Thyroid gland (tissue), 4 donors: ENCODE data around the gene PRPF6. TPM values are rescaled to one million over a fixed set of nuclear protein-coding genes. Genes with fewer than 3 reads are reported as not detected.
A peak's percentile ranks its signal among the peaks of the same experiment; 100 is the strongest.

Experiments
- DNase-seq, 2 donors: peaks; one replicate each; pipeline ENCODE4 v3.0.0-alpha.2; 2019
- H3K27ac ChIP-seq, 3 donors: fragments of 200-600 bp; sonication (generic); 1 replicate in 2 of 3; 2 replicates in 1 of 3; pipeline ENCODE4 v1.5.1; 2016 to 2019; ENCODE audit warnings: mild to moderate bottlenecking in 1 of 3, moderate library complexity in 1 of 3
- H3K27me3 ChIP-seq: fragments of 200-600 bp; sonication (generic); one replicate; pipeline ENCODE4 v1.5.1; 2019
- H3K36me3 ChIP-seq, 2 donors: fragments of 200-600 bp; sonication (generic); one replicate each; pipeline ENCODE4 v1.5.1; 2016 to 2019
- H3K4me1 ChIP-seq, 2 donors: fragments of 200-600 bp; sonication (generic); one replicate each; pipeline ENCODE4 v1.5.1; 2017 to 2019
- H3K4me3 ChIP-seq, 3 donors: fragments of 200-600 bp; sonication (generic); replicated peaks in 1 of 3; 1 replicate in 2 of 3; 2 replicates in 1 of 3; pipeline ENCODE4 v1.5.1; 2016; ENCODE audit warnings: mild to moderate bottlenecking in 1 of 3
- H3K9me3 ChIP-seq: fragments of 200-600 bp; sonication (generic); one replicate; pipeline ENCODE4 v1.5.1; 2017
- CTCF ChIP-seq, 6 experiments: fragments of 200-600 bp in 3 of 6; fragments of 450-650 bp in 3 of 6; sonication (generic) in 3 of 6; IDR thresholded peaks; one replicate each; pipeline ENCODE4 v1.5.1; 2016 to 2019; ENCODE audit warnings: antibody characterized with exemption in 6 of 6, mild to moderate bottlenecking in 2 of 6, inconsistent platforms in 1 of 6, moderate library complexity in 1 of 6
- POLR2A ChIP-seq, 2 donors: fragments of 450-650 bp; IDR thresholded peaks; one replicate each; pipeline ENCODE4 v1.6.1; 2017; ENCODE audit warnings: antibody characterized with exemption in 2 of 2, mild to moderate bottlenecking in 2 of 2, moderate library complexity in 1 of 2
- WGBS, 2 donors: methylation state at CpG; one replicate each; pipeline ENCODE4 v1.1.5; 2017; 5-methylcytosine and 5-hydroxymethylcytosine counted together
- intact Hi-C: fragments of 100-400 bp; cut with DNase I; formaldehyde crosslinking; loops from one replicate; pipeline ENCODE4 v1.15.1; 2023
- total RNA-seq, 4 donors: library from RNA; depleted of rRNA; stranded (reverse); fragments of >200 nt; gene quantifications; one replicate each; pipeline ENCODE4 v1.2.3, GENCODE V29; 2016

Gene PRPF6
- total RNA-seq, 4 donors from 2014 or later = 62.8 to 76.2 (median 70.1) TPM

GRCh38 chr20:64041781-64042053 lies 60.8 kb downstream of the PRPF6 start:
- peak overlapping the region in 1 of 3 donors; percentile 67 for H3K27ac ChIP-seq
- intact Hi-C loops = no loop called here
- H3K9me3 ChIP-seq = no peaks in the 10 kb centered on the region
- no peak for DNase-seq
- H3K4me1 ChIP-seq = peaks cover 7 to 49% of the 10 kb centered on the region in 2 donors
- H3K4me3 ChIP-seq = no peak overlapping the region
- TF ChIP-seq CTCF (IDR thresholded peaks at IDR 0.05) = no peak
- no peak for TF ChIP-seq POLR2A (IDR thresholded peaks at IDR 0.05)
- 23 to 28% methylated on average over 6 to 8 of the region's 11 CpGs for WGBS, 2 donors
- H3K36me3 ChIP-seq = no peaks in the 10 kb centered on the region
- H3K27me3 ChIP-seq = no peaks in the 10 kb centered on the region

GRCh38 chr20:64042054-64042781 lies 61.3 kb downstream of the PRPF6 start:
- no peak for DNase-seq
- peaks cover 7 to 48% of the 10 kb centered on the region in 2 donors for H3K4me1 ChIP-seq
- 1 to 5% methylated on average over 13 to 23 of the region's 55 CpGs for WGBS, 2 donors
- H3K36me3 ChIP-seq = no peaks in the 10 kb centered on the region
- peak overlapping the region in 2 of 3 donors; percentile 18 to 67 for H3K27ac ChIP-seq
- peak overlapping the region in 1 of 3 donors; percentile 21 for H3K4me3 ChIP-seq
- TF ChIP-seq CTCF (IDR thresholded peaks at IDR 0.05) = no peak
- TF ChIP-seq POLR2A (IDR thresholded peaks at IDR 0.05) = no peak
- intact Hi-C loops = no loop called here
- no peaks in the 10 kb centered on the region for H3K9me3 ChIP-seq
- H3K27me3 ChIP-seq = no peaks in the 10 kb centered on the region

- 86% methylated on average over 9 of the region's 9 CpGs for WGBS, 2 donors
- H3K4me1 ChIP-seq = peaks cover under 1 to 38% of the 10 kb centered on the region in 2 donors
- H3K36me3 ChIP-seq = peaks cover 4% of the 10 kb centered on the region in 2 donors
- intact Hi-C loops = no loop called here
- H3K27ac ChIP-seq = no peak overlapping the region
- H3K27me3 ChIP-seq = no peaks in the 10 kb centered on the region
- no peaks in the 10 kb centered on the region for H3K9me3 ChIP-seq
- H3K4me3 ChIP-seq = no peak overlapping the region
- no peak for DNase-seq
- TF ChIP-seq POLR2A (IDR thresholded peaks at IDR 0.05) (no peak), CTCF (IDR thresholded peaks at IDR 0.05) (no peak)
These were observed 62.8 kb downstream of the PRPF6 start for GRCh38 chr20:64043768-64044167.

- TF ChIP-seq POLR2A (IDR thresholded peaks at IDR 0.05) (no peak), CTCF (IDR thresholded peaks at IDR 0.05) (no peak)
- H3K4me1 ChIP-seq = peaks cover 1 to 34% of the 10 kb centered on the region in 2 donors
- no peak for DNase-seq
- intact Hi-C loops = no loop called here
- 59 to 65% methylated on average over 6 to 14 of the region's 14 CpGs for WGBS, 2 donors
- H3K27me3 ChIP-seq = peaks cover 1% of the 10 kb centered on the region
- no peak overlapping the region for H3K4me3 ChIP-seq
- peaks cover 4% of the 10 kb centered on the region in 2 donors for H3K36me3 ChIP-seq
- H3K27ac ChIP-seq = peak overlapping the region in 1 of 3 donors; percentile 24
- H3K9me3 ChIP-seq = no peaks in the 10 kb centered on the region
These were observed 63.7 kb downstream of the PRPF6 start for GRCh38 chr20:64044484-64045247.
